HL-60 (cell line): Measurements from ENCODE around the gene TSG101.

Source experiments
- CTCF ChIP-seq: IDR thresholded peaks from one replicate; pipeline ENCODE4 v1.5.1; 2011; ENCODE audit warnings: low read length, control low read depth, inconsistent platforms; ENCODE audit not compliant: insufficient read depth
- GABPA ChIP-seq: IDR thresholded peaks from 2 replicates; pipeline ENCODE4 v1.6.1; 2012; ENCODE audit warnings: low read depth
- POLR2AphosphoS5 ChIP-seq: IDR thresholded peaks from 2 replicates; pipeline ENCODE4 v1.6.1; 2012; ENCODE audit warnings: low read depth
- REST ChIP-seq: IDR thresholded peaks from 2 replicates; pipeline ENCODE4 v1.6.1; 2012; ENCODE audit warnings: low read depth; ENCODE audit not compliant: insufficient replicate concordance
- SPI1 ChIP-seq: IDR thresholded peaks from 2 replicates; pipeline ENCODE4 v1.6.1; 2012; ENCODE audit warnings: low read depth, mild to moderate bottlenecking, borderline replicate concordance

- no peak for TF ChIP-seq CTCF
- no peak for TF ChIP-seq POLR2AphosphoS5
- TF ChIP-seq GABPA: no peak
- TF ChIP-seq SPI1: no peak
- TF ChIP-seq REST: no peak
Observed at GRCh38 chr11:18495703-18496102, 31.0 kb downstream of the TSG101 start.
